OCI-LY7 (cell line): Measurements from ENCODE around the gene TMEM43. TPM values are rescaled to one million over a fixed set of nuclear protein-coding genes. Genes with fewer than 3 reads are reported as not detected.

Experiments
- BruUV-seq: library from RNA; stranded (reverse); fragments of 400-500 nt; replicated peaks from 2 replicates; lab custom pipeline; 2021; lab: Mats Ljungman, UMichigan
- CTCF ChIA-PET: fragments of 300-600 bp; sonication (Branson Sonifier 250); formaldehyde crosslinking; loops from one replicate; lab custom pipeline; 2022; ENCODE audit warnings: antibody characterized with exemption; ENCODE audit not compliant: unreplicated experiment; lab: Charles Lee
- POLR2A ChIA-PET: fragments of 300-600 bp; sonication (Branson Sonifier 250); formaldehyde crosslinking; loops from one replicate; lab custom pipeline; 2022; ENCODE audit warnings: antibody characterized with exemption; lab: Charles Lee
- DNase-seq: peaks from one replicate; pipeline ENCODE4 v3.0.0-alpha.2; 2015; ENCODE audit warnings: low spot score
- H2AFZ ChIP-seq: fragments of 200-600 bp; sonication (generic), shearing (Covaris generic); 2 replicates; pipeline ENCODE4 v1.6.1; 2014; ENCODE audit warnings: mild to moderate bottlenecking, antibody characterized with exemption, low read length, moderate library complexity
- H3K27ac ChIP-seq: fragments of 200-600 bp; sonication (generic); 2 replicates; pipeline ENCODE4 v1.5.1; 2014; ENCODE audit warnings: mixed run types, low read depth, mild to moderate bottlenecking, moderate library complexity, low read length, inconsistent platforms; ENCODE audit not compliant: poor library complexity, severe bottlenecking
- H3K36me3 ChIP-seq: fragments of 200-600 bp; sonication (generic); 2 replicates; pipeline ENCODE4 v1.6.1; 2014; ENCODE audit warnings: mild to moderate bottlenecking, antibody characterized with exemption, low read length, moderate library complexity, mixed read lengths; ENCODE audit not compliant: insufficient read depth
- H3K4me1 ChIP-seq: fragments of 200-600 bp; sonication (generic); 2 replicates; pipeline ENCODE4 v1.5.1; 2014; ENCODE audit warnings: mild to moderate bottlenecking, low read length; ENCODE audit not compliant: insufficient read depth, poor library complexity, severe bottlenecking
- H3K4me2 ChIP-seq: fragments of 200-600 bp; sonication (generic); 2 replicates; pipeline ENCODE4 v1.6.1; 2014; ENCODE audit warnings: mild to moderate bottlenecking, low read length
- H3K4me3 ChIP-seq: fragments of 200-600 bp; sonication (generic); 2 replicates; pipeline ENCODE4 v1.5.1; 2014; ENCODE audit warnings: mild to moderate bottlenecking, low read depth, low read length; ENCODE audit not compliant: poor library complexity, severe bottlenecking
- H3K79me2 ChIP-seq: fragments of 200-600 bp; sonication (generic); 2 replicates; pipeline ENCODE4 v1.6.1; 2016; ENCODE audit warnings: low read depth, mild to moderate bottlenecking, low read length, moderate library complexity, mixed read lengths; ENCODE audit not compliant: insufficient read depth
- H3K9me2 ChIP-seq: fragments of 200-600 bp; sonication (generic); 2 replicates; pipeline ENCODE4 v1.6.1; 2016; ENCODE audit warnings: mild to moderate bottlenecking, low read length, mixed read lengths; ENCODE audit not compliant: insufficient read depth
- H3K9me3 ChIP-seq: fragments of 200-600 bp; sonication (generic); 2 replicates; pipeline ENCODE4 v1.6.1; 2014; ENCODE audit warnings: mild to moderate bottlenecking, mixed run types, low read length, mixed read lengths
- H4K20me1 ChIP-seq: fragments of 200-600 bp; sonication (generic); 2 replicates; pipeline ENCODE4 v1.6.1; 2014; ENCODE audit warnings: mild to moderate bottlenecking, antibody characterized with exemption, low read length, moderate library complexity, mixed read lengths; ENCODE audit not compliant: insufficient read depth
- EZH2phosphoT487 ChIP-seq: fragments of 200-600 bp; sonication (generic); IDR thresholded peaks from 2 replicates; pipeline ENCODE4 v1.6.1; 2018; ENCODE audit warnings: low read depth, borderline replicate concordance, mild to moderate bottlenecking, mixed run types, antibody characterized with exemption, low read length, moderate library complexity, mixed read lengths
- intact Hi-C: fragments of 100-400 bp; cut with micrococcal nuclease; formaldehyde crosslinking; loops from one replicate; pipeline ENCODE4 v1.10.0; 2022; ENCODE audit not compliant: unreplicated experiment
- total RNA-seq, 2 experiments: library from RNA; depleted of rRNA in 1 of 2; stranded (reverse); fragments of >200 nt in 1 of 2; shearing (Covaris generic) in 1 of 2; gene quantifications; 2 replicates each; pipeline ENCODE4 v1.2.3, GENCODE V29; 2014 to 2022
- TF ChIP-seq, protein P1 (sequence below): fragments of 200-600 bp; sonication (generic); conservative IDR thresholded peaks from 2 replicates; pipeline ENCODE4 v1.5.1; 2014; ENCODE audit warnings: mild to moderate bottlenecking, antibody characterized with exemption, low read length, moderate library complexity, mixed read lengths

The TMEM43 gene
- total RNA-seq, 2 experiments from 2014 or later, result 19.7 to 22.2 TPM

DNA sequence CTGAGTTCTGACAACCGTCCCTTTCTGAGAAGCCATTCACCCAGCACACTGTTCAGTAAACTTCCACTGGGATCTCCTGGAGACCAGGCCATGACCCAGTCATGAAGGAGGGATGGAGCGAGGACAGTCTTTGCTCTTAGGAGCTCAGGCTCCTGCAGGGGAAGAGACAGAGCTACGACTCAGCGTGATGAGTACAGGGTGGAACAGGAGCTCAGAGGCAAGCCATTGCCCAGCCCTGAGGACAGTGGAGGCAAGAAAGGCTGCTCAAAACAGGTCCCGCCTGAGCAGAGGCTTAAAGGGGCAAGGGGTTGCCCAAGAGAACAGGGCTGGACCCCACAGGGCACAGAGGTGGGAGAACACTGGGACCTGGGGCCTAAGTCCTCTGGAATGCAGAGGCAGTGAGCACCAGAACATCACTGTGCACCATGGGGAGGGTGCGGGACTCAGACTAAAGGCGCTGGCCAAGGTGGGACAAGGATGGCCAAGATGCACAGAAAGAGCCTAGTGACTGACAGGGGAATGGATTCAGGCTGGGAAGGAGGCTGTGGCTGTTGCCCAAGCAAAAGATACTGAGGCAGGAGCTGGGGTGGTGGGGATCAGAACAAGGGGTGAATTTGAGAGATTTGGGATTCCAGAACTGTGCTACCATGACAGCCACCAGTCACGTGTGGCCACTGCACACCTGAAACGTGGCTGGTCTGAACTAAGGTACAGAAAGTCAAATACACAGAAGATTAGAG lies 25.8 kb downstream of the TMEM43 start:
- DNase-seq, result no peak
- intact Hi-C loops, result no loop called here

DNA sequence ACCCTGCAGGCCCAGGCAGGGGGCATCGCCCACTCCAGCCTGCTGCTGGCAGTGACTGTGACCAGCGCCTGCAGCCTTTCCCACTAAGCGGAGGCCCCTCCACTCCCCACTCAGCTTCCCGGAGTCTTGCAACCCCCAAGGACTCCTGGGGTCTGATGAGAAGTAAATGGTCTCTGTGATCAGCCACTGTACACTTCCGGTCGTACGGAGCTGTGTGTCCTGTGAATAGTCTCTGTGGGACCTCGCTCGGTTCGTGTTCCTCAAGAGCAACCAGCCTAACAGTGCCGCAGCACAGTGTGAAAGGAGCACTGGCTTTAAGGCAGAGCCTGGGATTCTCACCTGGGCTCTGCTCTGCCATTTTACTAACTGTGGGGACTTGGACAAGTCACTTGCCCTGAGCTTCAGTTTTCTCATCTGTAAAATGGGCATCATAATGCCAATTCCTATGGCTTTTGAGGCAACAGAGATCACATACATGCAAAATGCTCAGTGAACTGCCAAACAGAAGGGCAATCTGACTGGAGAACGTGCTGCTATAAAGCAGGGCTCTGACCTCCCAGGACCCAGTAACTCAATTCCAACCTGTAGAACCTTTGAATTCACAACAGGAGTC lies 26.7 kb downstream of the TMEM43 start:
- no peak overlapping the region for H2AFZ ChIP-seq
- peaks cover 51% of the 10 kb centered on the region for H3K36me3 ChIP-seq
- intact Hi-C loops, result no loop called here
- CTCF ChIA-PET, result no interaction called here
- POLR2A ChIA-PET, result no interaction called here
- TF ChIP-seq, protein P1, sequence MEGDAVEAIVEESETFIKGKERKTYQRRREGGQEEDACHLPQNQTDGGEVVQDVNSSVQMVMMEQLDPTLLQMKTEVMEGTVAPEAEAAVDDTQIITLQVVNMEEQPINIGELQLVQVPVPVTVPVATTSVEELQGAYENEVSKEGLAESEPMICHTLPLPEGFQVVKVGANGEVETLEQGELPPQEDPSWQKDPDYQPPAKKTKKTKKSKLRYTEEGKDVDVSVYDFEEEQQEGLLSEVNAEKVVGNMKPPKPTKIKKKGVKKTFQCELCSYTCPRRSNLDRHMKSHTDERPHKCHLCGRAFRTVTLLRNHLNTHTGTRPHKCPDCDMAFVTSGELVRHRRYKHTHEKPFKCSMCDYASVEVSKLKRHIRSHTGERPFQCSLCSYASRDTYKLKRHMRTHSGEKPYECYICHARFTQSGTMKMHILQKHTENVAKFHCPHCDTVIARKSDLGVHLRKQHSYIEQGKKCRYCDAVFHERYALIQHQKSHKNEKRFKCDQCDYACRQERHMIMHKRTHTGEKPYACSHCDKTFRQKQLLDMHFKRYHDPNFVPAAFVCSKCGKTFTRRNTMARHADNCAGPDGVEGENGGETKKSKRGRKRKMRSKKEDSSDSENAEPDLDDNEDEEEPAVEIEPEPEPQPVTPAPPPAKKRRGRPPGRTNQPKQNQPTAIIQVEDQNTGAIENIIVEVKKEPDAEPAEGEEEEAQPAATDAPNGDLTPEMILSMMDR, result no peak
- TF ChIP-seq EZH2phosphoT487, result no peak
- no peak overlapping the region for H3K4me2 ChIP-seq
- H3K79me2 ChIP-seq, result no peaks in the 10 kb centered on the region
- no TSS peak for BruUV-seq
- no peaks in the 10 kb centered on the region for H4K20me1 ChIP-seq
- no peaks in the 10 kb centered on the region for H3K4me1 ChIP-seq
- no peak for DNase-seq
- H3K9me3 ChIP-seq, result no peaks in the 10 kb centered on the region
- H3K27ac ChIP-seq, result no peak overlapping the region
- no peaks in the 10 kb centered on the region for H3K9me2 ChIP-seq
- H3K4me3 ChIP-seq, result no peak overlapping the region

More for the DNA sequence above, 25.8 kb downstream of the TMEM43 start:
- no peaks in the 10 kb centered on the region for H3K79me2 ChIP-seq
- H4K20me1 ChIP-seq, result no peaks in the 10 kb centered on the region
- H3K9me3 ChIP-seq, result no peaks in the 10 kb centered on the region
- H3K9me2 ChIP-seq, result no peaks in the 10 kb centered on the region
- H2AFZ ChIP-seq, result no peak overlapping the region
- peaks cover 50% of the 10 kb centered on the region for H3K36me3 ChIP-seq
- POLR2A ChIA-PET, result interaction anchor here (0.6 kb wide), 1 partner anchor 1059 kb away, joined by 3 read pairs; no protein-coding TSS in a partner anchor
- TF ChIP-seq EZH2phosphoT487, result no peak
- TF ChIP-seq, protein P1, result no peak
- no peak overlapping the region for H3K4me3 ChIP-seq
- no TSS peak for BruUV-seq
- no peaks in the 10 kb centered on the region for H3K4me1 ChIP-seq
- H3K4me2 ChIP-seq, result no peak overlapping the region
- no peak overlapping the region for H3K27ac ChIP-seq
- CTCF ChIA-PET, result no interaction called here
